Medulla oblongata (tissue), 1 donor: ENCODE measurements around the gene SLC2A3.
"Not testable (repeated sequence)": the region's sequence is repeated elsewhere in the genome, so short reads cannot be mapped to it uniquely, and the experiment has no call there.

Experiments
- DNase-seq: peaks from one replicate; pipeline ENCODE4 v3.0.0-alpha.2; 2015; ENCODE audit errors: extremely low spot score

Gene SLC2A3

DNA sequence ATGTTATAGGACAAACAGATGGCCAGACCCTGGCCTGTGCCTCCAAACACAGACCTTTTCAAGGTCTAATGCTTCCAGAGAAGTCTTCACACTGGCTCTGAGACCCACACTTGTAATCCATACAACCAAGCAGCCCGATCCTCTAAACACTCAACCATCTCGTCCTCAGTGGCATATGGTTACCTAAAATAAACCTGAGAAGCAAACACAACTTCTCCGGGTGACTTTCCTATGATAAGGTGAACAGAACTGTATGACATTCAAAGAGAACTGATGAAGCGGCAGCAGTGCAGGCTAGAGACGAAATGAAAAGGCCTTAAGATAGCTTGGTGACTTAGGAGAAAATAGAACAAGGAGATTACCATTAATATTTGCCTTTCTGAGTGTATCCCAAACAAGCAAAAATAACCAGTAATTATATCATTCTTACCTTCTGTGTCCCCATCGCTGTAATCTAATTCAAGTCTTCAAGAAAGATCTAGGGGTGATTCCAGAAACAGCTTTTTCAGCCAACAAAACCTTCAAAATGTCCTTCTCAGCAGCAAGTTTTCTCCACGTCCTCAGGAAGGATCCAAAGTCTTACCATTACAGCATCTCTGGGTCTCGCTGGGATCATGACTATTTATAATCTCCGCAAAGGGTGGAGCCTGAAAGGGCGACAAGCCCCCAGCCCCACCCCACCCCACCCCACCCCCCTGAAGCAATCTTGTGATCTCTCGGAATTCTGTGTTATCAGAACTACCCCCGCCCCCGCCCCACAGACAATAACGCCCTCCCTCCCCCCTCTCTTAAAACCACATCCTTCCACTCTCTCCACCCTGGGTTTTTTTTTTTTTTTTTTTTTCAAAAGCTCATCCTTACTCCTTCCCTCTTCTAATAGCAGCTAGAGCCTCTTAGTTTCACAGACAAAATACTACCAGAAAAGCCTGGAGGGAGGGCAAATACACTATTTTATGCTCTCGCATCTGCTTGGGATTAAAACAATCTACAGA, at the start of gene SLC2A3:
SLC2A3 (minus strand) TSS at position 598 of the 992 bp plus-strand sequence; CDS start at position 445, 153 bp downstream.
- DNase-seq = peak; percentile 77

DNA sequence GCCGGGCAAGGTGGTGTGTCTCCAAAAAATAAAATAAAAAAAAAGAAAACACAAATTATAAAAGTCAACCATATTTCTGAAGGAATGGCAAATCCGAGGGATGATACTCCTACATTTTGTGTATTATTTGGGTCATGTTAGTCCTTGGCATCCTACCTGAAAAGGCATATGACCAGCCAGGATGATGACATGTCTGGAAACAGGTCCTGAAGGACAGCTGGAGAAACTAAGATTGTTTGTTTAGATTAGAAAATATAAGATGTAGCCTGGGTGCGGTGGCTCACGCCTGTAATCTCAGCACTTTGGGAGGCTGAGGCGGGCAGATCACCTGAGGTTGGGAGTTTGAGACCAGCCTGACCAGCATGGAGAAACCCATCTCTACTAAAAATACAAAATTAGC, 48.9 kb upstream of the SLC2A3 start:
- no peak for DNase-seq

DNA sequence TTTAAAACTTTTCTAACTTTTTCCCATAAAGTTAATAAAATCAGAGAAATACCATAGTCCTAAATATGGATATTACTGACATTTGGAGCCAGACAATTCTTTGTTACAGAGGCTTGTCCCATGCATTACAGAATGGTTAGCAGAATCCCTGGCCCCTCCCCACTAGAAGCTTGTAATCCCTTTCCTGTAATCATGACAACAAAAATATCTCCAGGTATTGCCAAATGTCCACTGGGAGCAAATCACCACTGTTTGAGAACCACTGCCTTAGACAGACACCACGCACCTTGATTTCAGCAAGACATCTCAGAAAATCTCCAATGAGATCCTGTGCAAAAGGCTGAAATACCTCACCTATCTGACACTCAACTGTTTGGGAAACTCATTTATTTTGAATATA, 47.5 kb upstream of the SLC2A3 start:
- not testable (repeated sequence) for DNase-seq

DNA sequence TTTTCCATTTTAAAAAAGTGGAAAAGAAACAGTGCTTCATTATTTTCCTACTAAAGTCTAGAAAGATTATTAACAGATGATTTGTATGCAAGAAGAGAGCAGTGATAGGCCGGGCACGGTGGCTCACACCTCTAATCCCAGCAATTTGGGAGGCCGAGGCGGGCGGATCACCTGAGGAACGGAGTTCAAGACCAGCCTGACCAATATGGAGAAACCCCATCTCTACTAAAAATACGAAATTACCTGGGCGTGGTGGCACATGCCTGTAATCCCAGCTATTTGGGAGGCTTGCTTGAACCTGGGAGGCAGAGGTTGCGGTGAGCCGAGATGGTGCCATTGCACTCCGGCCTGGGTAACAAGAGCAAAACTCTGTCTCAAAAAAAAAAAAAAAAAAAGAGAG, 47.0 kb upstream of the SLC2A3 start:
- not testable (repeated sequence) for DNase-seq

DNA sequence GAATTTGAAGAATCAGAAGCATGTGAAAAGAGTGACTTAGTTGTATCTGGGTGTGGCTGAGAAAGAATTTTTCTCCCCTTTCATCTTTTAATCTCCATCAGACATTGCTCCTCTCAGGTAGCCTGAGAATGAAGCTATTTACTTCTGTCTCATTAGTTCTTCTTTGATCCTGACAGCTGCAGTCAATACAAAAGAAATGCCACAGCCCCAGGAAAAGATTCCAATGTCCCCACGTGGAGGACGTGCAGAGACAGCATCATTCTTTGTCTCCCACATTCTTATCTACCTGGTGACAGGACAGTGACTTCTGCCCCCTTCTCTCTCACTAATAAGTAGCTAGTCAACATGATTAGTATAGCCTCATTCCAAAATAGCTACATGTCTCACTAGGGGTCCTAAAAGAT, 46.3 kb upstream of the SLC2A3 start:
- DNase-seq = not testable (repeated sequence)

DNA sequence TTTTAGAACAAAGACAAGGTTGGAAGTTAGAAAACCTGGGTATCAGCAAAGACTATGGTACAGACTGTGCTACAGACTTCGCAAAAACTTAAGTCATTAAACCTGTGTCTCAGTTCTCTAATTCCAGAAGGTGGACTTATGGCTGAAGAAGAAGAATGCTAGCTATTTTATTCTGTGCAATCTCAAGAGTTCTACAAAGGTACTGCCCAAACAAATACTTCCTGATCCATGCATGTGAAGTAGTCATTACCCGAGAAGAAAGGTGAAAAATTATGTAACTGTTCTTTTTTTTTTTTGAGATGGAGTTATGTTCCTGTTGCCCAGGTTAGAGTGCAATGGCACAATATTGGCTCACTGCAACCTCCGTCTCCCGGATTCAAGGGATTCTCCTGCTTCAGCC, 45.5 kb upstream of the SLC2A3 start:
- no peak for DNase-seq

DNA sequence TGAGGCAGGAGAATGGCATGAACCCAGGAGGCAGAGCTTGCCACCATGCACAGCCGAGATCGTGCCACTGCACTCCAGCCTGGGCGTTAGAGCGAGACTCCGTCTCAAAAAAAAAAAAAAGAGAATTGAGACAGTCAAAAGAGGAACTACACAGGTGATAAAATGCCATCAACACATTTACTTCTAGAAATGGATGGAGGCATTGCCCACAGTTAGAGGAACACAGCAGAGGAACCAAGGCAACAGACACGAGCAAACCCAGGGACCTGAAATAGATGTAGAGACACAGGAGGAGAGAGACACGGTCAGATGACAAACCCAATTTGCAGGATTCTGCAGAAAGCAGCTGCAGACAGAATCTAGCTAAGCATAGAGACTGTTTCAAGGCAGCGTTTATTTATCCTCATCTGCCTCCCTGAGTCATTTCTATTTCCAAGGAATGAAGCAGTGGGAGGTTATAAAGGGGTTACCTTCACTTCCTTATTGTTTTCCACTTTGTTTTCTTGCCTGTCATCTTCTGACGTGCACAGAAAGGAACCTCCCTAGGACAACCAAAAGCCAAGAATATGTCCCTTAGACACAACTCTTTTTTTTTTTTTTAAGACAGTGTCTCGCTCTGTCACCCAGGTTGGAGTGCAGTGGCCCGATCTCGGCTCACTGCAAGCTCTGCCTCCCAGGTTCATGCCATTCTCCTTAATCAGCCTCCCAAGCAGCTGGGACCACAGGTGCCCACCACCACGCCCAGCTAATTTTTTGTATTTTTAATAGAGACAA, 41.6 kb upstream of the SLC2A3 start:
- not testable (repeated sequence) for DNase-seq

DNA sequence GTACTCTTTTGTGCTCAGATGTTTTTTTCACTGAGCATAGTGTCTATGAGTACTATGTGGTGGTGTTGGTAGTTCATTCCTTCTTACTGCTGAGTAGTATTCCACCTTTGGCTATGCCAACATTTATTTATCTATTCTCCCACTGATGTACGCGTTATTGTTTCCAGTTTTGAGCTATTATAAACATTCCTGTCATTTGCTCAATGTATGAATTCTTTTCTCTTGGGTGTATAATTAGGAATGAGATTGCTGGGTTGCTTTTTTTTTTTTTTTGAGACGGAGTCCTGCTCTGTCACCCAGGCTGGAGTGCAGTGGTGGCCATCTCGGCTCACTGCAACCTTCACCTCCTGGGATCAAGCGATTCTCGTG, 37.5 kb upstream of the SLC2A3 start:
- no peak for DNase-seq

DNA sequence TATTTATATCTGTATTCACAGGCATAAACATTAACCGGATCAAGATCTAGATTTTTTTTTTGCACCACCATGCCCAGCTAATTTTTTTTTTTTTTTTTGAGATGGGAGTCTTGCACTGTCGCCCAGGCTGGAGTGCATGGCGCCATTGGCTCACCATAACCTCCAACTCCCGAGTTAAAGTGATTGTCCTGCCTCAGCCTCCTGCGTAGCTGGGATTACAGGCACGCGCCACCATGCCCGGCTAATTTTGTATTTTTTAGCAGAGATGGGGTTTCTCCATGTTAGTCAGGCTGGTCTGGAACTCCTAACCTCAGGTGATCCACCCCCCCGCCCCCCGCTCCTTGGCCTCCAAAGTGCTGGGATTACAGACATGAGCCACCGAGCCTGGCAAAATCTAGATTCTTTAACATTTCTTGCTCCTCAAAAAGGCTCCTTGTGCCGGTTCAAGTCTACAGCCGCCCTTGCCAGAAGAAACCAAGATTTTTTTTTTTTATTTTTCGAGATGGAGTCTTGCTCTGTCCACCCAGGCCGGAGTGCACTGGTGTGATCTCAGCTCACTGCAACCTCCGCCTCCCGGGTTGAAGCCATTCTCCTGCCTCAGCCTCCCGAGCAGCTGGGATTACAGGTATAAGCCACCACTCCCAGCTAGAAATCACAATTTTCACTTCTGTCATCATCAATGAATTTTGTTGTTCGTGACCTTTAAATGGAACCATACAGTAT, 36.9 kb upstream of the SLC2A3 start:
- DNase-seq = no peak

DNA sequence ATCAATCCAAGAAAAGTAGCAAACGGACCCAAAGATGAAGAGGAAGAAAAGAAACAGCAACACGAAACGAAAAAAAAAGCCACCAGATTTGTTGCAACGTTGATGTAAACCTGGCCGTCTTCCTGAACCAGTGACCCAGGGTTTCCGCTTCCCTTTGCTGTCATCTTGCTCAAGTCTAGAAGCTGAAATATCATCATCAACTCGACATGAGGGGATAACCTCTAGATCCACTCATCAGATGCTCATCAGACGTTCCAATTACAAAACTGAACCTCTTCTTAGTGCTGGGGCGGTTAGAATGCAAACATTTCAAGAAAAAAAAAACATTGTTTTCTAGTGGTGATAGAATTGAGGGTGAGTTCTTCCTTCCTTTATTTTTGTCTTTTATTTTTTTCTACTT, 36.3 kb upstream of the SLC2A3 start:
- DNase-seq = not testable (repeated sequence)

DNA sequence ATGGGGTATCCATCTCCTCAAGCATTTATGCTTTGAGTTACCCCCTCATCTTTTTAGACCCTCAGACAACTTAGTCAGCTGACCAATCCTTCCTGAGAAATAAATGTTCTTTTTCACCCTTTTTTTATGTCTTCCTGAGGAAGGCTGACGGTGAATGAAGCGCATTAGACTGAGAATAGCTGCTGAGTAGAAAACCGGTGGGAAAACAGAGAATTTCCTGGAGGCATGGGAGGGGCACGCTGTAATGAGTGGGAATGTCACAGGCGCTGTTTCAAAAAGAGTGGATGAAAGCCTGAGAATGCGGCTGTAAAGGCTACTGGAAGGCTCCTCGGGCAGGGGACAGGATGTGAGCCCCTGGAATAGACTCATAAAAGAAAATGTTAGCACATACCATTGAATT, 35.8 kb upstream of the SLC2A3 start:
- not testable (repeated sequence) for DNase-seq

DNA sequence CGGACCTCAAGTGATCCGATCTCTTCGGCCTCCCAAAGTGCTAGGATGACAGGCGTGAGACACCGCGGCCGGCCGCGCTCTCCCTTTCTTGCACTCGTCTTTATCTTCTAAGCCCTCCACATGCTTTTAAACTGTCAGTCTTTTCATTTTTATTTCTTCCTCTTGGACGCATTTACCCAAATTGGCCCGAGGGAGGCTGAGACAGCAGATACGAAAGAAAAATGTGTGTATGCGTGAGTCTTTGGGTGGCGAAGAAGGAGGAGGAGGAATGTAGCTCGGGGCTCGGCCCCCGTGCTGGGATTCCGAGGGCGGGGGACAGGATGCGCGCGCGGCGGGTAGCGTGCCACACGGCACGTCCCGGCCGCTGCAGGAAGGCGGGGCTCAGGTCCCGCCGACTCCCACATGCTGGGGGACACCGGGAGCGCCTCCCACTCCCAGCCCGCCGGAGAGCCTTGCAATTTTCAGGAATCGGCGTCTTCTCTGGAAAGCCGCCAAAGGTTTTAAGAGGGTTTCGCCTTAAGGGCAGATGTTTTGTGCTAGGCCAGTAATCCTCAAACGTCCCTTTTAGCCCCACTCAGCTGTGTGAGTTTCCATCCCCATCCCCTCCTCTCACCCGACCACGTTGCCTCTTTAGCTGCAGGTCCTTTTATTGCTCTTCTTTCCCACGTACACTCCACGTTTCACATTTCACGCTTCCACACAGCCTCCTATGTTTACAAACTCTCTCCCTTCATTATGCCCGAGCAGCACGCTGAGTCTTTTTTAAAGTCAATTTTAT, 34.7 kb upstream of the SLC2A3 start:
- DNase-seq = peak; percentile 69

DNA sequence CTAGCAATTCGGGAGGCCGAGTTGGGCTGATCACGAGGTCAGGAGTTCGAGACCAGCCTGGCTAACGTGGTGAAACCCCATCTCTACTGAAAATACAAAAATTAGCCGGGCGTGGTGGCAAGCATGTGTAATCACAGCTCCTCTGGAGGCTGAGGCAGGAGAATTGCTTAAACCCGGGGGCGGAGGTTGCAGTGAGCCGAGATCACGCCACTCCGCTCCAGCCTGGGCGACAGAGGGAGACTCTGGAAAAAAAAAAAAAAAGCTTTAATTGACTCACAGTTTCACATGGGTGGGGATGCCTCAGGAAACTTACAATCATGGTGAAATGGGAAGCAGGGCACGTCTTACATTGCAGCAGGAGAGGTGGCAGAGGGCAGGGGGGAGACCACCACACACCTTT, 30.6 kb upstream of the SLC2A3 start:
- DNase-seq = no peak

DNA sequence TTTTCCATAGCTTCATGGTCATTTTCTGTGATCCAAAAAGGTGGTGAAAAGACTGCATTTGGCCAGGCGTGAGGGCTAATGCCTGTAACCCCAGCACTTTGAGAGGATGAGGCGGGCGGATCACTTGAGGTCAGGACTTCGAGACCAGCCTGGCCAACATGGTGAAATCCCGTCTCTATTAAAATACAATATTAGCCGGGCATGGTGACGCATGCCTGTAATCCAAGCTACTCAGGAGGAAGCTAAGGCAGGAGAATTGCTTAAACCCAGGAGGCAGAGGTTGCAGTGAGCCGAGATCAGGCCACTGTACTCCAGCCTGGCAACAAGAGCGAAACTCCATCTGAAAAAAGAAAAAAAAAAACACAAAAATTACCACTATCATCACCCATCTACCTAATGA, 28.7 kb upstream of the SLC2A3 start:
- DNase-seq = not testable (repeated sequence)

DNA sequence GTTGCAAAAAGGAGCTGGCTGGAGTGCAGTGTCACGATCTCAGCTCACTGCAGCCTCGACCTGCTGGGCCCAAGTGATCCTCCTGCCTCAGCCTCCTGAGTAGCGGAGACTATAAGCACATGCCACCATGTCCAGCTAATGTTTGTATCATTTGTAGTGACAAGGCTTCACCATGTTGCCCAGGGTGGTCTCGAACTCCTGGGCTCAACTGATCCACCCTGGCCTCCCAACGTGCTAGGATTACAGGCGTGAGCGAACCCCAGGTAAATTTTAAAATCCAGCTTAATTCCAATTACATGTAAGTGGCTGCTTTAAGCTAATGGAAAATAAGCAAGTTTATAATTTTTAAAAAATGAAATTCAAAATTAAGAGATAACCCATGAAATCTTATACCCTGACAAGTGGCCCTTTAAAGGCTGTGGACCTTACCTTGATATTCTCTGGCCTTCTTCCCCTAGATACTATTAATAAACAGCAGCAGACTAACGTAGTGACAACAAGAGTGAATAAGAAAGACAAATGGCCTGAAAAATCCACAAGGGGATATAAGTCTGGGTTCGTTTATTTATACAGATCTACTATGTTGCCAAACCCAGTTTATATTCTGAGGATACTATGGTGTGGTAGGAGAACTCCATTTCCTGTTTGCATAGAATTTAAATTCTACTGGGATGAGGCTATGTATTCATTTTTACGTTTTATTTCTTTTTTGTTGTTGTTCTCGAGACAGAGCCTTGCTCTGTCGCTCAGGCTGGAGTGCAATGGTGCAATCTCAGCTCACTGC, 25.6 kb upstream of the SLC2A3 start:
- no peak for DNase-seq

DNA sequence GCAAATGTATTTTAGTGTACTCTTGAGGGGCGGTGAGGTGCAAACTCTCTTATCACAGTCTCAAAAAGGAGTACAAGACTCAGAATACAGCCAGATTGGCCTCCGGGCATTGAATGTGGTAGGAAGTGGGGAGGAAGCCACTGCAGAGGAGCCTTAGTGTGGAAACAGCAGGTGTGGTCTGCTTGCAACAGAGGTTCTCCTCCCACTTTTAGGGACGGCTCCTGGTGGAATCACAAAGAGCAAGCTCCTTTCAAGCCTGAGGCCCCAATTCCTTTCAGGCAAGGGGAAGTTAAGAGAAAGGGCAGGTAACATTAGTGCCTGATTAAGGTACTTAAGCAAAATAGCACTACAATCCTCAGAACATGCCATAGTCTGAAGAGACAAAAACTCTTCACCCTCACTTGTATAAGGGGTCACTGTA, 23.7 kb upstream of the SLC2A3 start:
- DNase-seq = no peak

DNA sequence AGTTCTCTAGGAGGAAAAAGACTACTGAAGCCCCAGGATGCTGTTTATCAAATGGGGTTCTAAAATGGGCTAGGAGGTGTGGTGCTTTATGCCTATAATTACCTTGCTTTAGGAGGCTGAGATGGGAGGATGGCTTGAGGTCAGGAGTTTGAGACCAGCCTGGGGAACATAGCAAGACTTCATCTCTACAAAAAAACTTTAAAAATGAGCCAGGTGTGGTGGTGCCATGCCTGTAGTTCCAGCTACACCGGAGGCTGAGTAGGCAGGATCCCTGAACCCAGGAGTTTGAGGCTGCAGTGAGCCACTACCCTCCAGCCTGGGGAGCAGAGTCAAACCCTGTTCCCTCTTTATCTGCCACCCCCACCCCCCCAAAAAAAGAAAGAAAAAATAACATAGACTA, 23.3 kb upstream of the SLC2A3 start:
- no peak for DNase-seq

DNA sequence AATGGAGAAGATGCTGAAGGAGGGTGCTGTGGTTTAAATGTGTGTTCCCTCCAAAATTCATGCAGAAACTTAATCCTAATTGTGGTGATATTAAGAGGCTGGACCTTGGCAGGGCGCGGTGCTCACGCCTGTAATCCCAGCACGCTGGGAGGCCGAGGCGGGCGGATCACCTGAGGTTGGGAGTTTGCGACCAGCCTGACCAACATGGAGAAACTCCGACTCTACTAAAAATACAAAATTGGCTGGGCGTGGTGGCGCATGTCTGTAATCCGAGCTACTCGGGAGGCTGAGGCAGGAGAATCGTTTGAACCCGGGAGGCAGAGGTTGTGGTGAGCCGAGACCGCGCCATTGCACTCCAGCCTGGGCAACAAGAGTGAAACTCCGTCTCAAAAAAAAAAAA, 18.9 kb upstream of the SLC2A3 start:
- DNase-seq = not testable (repeated sequence)

DNA sequence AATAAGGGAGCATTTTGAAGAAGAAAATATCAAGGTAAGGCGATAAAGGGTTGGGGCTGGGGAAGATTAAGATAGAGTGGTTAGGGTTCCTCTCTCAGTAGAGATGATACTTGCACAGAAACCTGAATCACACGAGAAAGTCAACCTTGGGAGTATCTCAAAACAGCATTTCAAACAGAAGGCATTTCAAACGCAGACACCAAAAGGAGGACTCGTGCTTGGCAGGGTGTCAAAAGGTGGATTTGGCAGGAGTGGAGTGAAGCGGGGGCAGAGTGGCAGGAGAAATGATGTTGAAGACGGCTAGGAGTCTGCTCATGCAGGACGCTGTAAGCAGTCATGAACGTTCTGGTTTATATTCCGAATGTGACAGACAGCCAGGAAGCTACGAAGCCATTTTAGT, 18.4 kb upstream of the SLC2A3 start:
- DNase-seq = not testable (repeated sequence)

DNA sequence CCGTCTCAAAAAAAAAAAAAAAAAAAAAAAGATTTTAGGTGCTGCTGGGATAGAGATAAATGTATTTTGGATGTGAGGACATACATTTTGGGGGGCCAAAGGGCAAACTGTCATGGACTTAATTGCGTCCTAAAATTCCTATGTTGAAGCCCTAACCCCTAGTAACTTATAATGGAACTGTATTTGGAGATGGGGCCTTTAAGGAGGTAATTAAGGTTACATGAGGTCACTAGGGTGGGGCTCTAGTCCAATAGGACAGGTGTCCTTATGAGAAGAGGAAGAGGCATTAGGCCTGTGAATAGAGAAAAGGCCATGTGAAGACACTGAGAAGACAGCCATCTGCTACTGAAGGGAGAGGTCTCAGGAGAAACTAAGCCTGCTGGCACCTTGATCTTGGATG, 17.9 kb upstream of the SLC2A3 start:
- DNase-seq = not testable (repeated sequence)
